IMR-90 (cell line): ENCODE measurements around the gene DAGLA. TPM values are rescaled to one million over a fixed set of nuclear protein-coding genes. Genes with fewer than 3 reads are reported as not detected.

ENCODE experiments used
- ATAC-seq: fragments of 200-7000 bp; cut with Tn5 transposase; 2 replicates; pipeline ENCODE4 v1.9.1; 2020; ENCODE audit warnings: low read depth, mild to moderate bottlenecking, moderate library complexity
- BruUV-seq: library from RNA; stranded (reverse); fragments of 400-500 nt; replicated peaks from 2 replicates; lab custom pipeline; 2021; lab: Mats Ljungman, UMichigan
- CTCF ChIA-PET: fragments of 300-600 bp; formaldehyde crosslinking; extraction: SDS; loops from one replicate; lab custom pipeline; 2021; ENCODE audit warnings: antibody characterized with exemption; lab: Yijun Ruan, JAX
- POLR2A ChIA-PET: fragments of 300-600 bp; sonication (Branson Sonifier 250); formaldehyde crosslinking; loops from one replicate; lab custom pipeline; 2022; ENCODE audit warnings: antibody characterized with exemption; ENCODE audit not compliant: unreplicated experiment; lab: Charles Lee
- DNase-seq: peaks from one replicate; pipeline ENCODE4 v3.0.0; 2013
- H2AFZ ChIP-seq: replicated peaks from 2 replicates; pipeline ENCODE3; 2013; ENCODE audit warnings: low read length, mild to moderate bottlenecking; ENCODE audit not compliant: poor library complexity
- H2AK5ac ChIP-seq: 2 replicates; pipeline ENCODE4 v1.6.1; 2013; ENCODE audit warnings: low read depth, low read length, inconsistent platforms
- H2AK9ac ChIP-seq: replicated peaks from 2 replicates; pipeline ENCODE3; 2013; ENCODE audit warnings: mild to moderate bottlenecking, low read depth, low read length, moderate library complexity; ENCODE audit not compliant: poor library complexity
- H2BK120ac ChIP-seq: 2 replicates; pipeline ENCODE4 v1.6.1; 2013; ENCODE audit warnings: low read depth, low read length, inconsistent platforms
- H2BK15ac ChIP-seq: 3 replicates; pipeline ENCODE4 v1.6.1; 2013; ENCODE audit warnings: low read depth, low read length, inconsistent platforms
- H2BK20ac ChIP-seq: 2 replicates; pipeline ENCODE4 v1.6.1; 2013; ENCODE audit warnings: low read depth, mild to moderate bottlenecking, inconsistent platforms, low read length, moderate library complexity
- H2BK5ac ChIP-seq: 2 replicates; pipeline ENCODE4 v1.6.1; 2013; ENCODE audit warnings: mild to moderate bottlenecking, low read depth, low read length, inconsistent platforms; ENCODE audit not compliant: poor library complexity, severe bottlenecking
- H3K14ac ChIP-seq: replicated peaks from 2 replicates; pipeline ENCODE4 v1.6.1; 2013; ENCODE audit warnings: low read depth, low read length, inconsistent platforms
- H3K18ac ChIP-seq: 2 replicates; pipeline ENCODE4 v1.6.1; 2013; ENCODE audit warnings: low read depth, low read length, control low read depth
- H3K23ac ChIP-seq: 2 replicates; pipeline ENCODE4 v1.6.1; 2013; ENCODE audit warnings: low read depth, low read length, inconsistent platforms
- H3K27ac ChIP-seq: 2 replicates; pipeline ENCODE4 v1.5.1; 2013; ENCODE audit warnings: mild to moderate bottlenecking, control low read depth, low read length; ENCODE audit not compliant: insufficient read depth
- H3K27me3 ChIP-seq: 2 replicates; pipeline ENCODE4 v1.6.1; 2013; ENCODE audit warnings: low read length; ENCODE audit not compliant: control insufficient read depth, insufficient read depth
- H3K36me3 ChIP-seq: 2 replicates; pipeline ENCODE4 v1.6.1; 2013; ENCODE audit warnings: low read length, mixed read lengths; ENCODE audit not compliant: control insufficient read depth, insufficient read depth
- H3K4ac ChIP-seq: 2 replicates; pipeline ENCODE4 v1.6.1; 2013; ENCODE audit warnings: low read depth, low read length, inconsistent platforms
- H3K4me1 ChIP-seq: 2 replicates; pipeline ENCODE4 v1.6.1; 2013; ENCODE audit warnings: low read length, mixed read lengths; ENCODE audit not compliant: control insufficient read depth, insufficient read depth
- H3K4me2 ChIP-seq: 2 replicates; pipeline ENCODE4 v1.6.1; 2013; ENCODE audit warnings: low read depth, mild to moderate bottlenecking, control low read depth, low read length, moderate library complexity
- H3K4me3 ChIP-seq: 2 replicates; pipeline ENCODE4 v1.5.1; 2013; ENCODE audit warnings: low read depth, mild to moderate bottlenecking, control low read depth, low read length, moderate library complexity; ENCODE audit not compliant: insufficient read depth
- H3K56ac ChIP-seq: 2 replicates; pipeline ENCODE4 v1.6.1; 2013; ENCODE audit warnings: low read length, inconsistent platforms; ENCODE audit not compliant: insufficient read depth; ENCODE audit errors: extremely low read depth
- H3K79me1 ChIP-seq, 2 experiments: 2 replicates each; pipeline ENCODE4 v1.6.1; 2013; ENCODE audit warnings: low read length in 2 of 2, inconsistent platforms in 1 of 2, low read depth in 1 of 2
- H3K9ac ChIP-seq: 2 replicates; pipeline ENCODE4 v1.6.1; 2013; ENCODE audit warnings: low read depth, low read length, control low read depth
- H3K9me1 ChIP-seq: 2 replicates; pipeline ENCODE4 v1.6.1; 2013; ENCODE audit warnings: low read length, inconsistent platforms; ENCODE audit not compliant: insufficient read depth
- H3K9me3 ChIP-seq: 2 replicates; pipeline ENCODE4 v1.6.1; 2013; ENCODE audit warnings: low read length; ENCODE audit not compliant: control insufficient read depth, insufficient read depth
- H4K20me1 ChIP-seq: 2 replicates; pipeline ENCODE4 v1.6.1; 2013; ENCODE audit warnings: low read length, inconsistent platforms; ENCODE audit not compliant: insufficient read depth
- H4K5ac ChIP-seq: 2 replicates; pipeline ENCODE4 v1.6.1; 2013; ENCODE audit warnings: mild to moderate bottlenecking, low read depth, low read length, control low read depth
- H4K8ac ChIP-seq, 2 experiments: 2 replicates each; pipeline ENCODE4 v1.6.1; 2013; ENCODE audit warnings: low read depth in 2 of 2, low read length in 2 of 2, control low read depth in 1 of 2, inconsistent platforms in 1 of 2
- H4K91ac ChIP-seq: 2 replicates; pipeline ENCODE4 v1.6.1; 2013; ENCODE audit warnings: low read depth, low read length, inconsistent platforms; ENCODE audit not compliant: insufficient read depth
- CHD1 ChIP-seq: IDR thresholded peaks from 2 replicates; pipeline ENCODE4 v1.6.1; 2012; ENCODE audit warnings: low read depth, low read length, improper control_type of control experiment
- MAFK ChIP-seq: IDR thresholded peaks from 2 replicates; pipeline ENCODE4 v1.6.1; 2012; ENCODE audit warnings: low read depth, low read length, improper control_type of control experiment
- RFX5 ChIP-seq: IDR thresholded peaks from 2 replicates; pipeline ENCODE4 v1.8.0; 2012; ENCODE audit warnings: low read depth, mild to moderate bottlenecking, low read length, moderate library complexity
- WGBS, 2 experiments: methylation state at CpG; one replicate each; pipeline versions ENCODE4 v1.1.5 to v1.1.7; 2013; ENCODE audit warnings: missing lambda C conversion rate in 2 of 2; ENCODE audit not compliant: insufficient read length in 1 of 2; ENCODE audit errors: extremely low coverage in 2 of 2; 5-methylcytosine and 5-hydroxymethylcytosine counted together
- dilution Hi-C: fragments of 300-500 bp; cut with HindIII; formaldehyde crosslinking; loops from one replicate; pipeline ENCODE4 v1.14.3; 2018; ENCODE audit warnings: low sequenced_read_pairs; ENCODE audit not compliant: unreplicated experiment
- in situ Hi-C: fragments of 300-500 bp; cut with MboI; formaldehyde crosslinking; loops from 3 replicates; pipeline ENCODE4 v1.14.3; 2019; ENCODE audit warnings: low sequenced_read_pairs, inconsistent platforms, mixed read lengths
- intact Hi-C: fragments of 100-400 bp; cut with micrococcal nuclease; formaldehyde crosslinking; loops from 2 replicates; pipeline ENCODE4 v1.10.0; 2022
- polyA plus RNA-seq, 3 experiments: library from polyadenylated mRNA; depleted of rRNA; stranded (reverse); fragments of >200 nt; gene quantifications; 2 replicates each; pipeline ENCODE4 v1.2.3, GENCODE V29; 2012; ENCODE audit warnings: low replicate concordance in 1 of 3
- total RNA-seq: library from RNA; depleted of rRNA; stranded (reverse); fragments of >200 nt; gene quantifications from 2 replicates; pipeline ENCODE4 v1.2.3, GENCODE V29; 2012

DAGLA gene
- total and polyA plus RNA-seq, 2 of the 4 experiments (the other 2 are of a cell fraction): 0.90 to 3.8 TPM

GRCh38 chr11:61720597-61720996, 40.4 kb downstream of the DAGLA start:
- no peak overlapping the region for H2BK15ac ChIP-seq
- 97% methylated on average over 19 of the region's 20 CpGs; no CpG with 5 or more reads in 1 of the 2 experiments for WGBS, 2 experiments
- no peak overlapping the region for H3K56ac ChIP-seq
- ChIA-PET POLR2A (no interaction called here), CTCF (no interaction called here)
- no peak overlapping the region for H4K5ac ChIP-seq
- intact Hi-C loops: no loop called here
- H3K27me3 ChIP-seq: peaks cover 6% of the 10 kb centered on the region; the same call in 1 of the 2 replicates
- H2AFZ ChIP-seq: no peak overlapping the region
- H2BK20ac ChIP-seq: no peak overlapping the region
- dilution Hi-C loops: no loop called here
- no peak overlapping the region for H3K27ac ChIP-seq
- no peak overlapping the region for H2AK9ac ChIP-seq
- H3K9me3 ChIP-seq: no peaks in the 10 kb centered on the region
- no peak overlapping the region for H3K4ac ChIP-seq
- no peak overlapping the region for H4K8ac ChIP-seq
- no peak overlapping the region for H2AK5ac ChIP-seq
- H3K4me2 ChIP-seq: no peak overlapping the region
- H2BK5ac ChIP-seq: no peak overlapping the region
- H3K14ac ChIP-seq: no peak overlapping the region
- DNase-seq (no peak), ATAC-seq (no peak)
- no peak overlapping the region for H3K9ac ChIP-seq
- H4K91ac ChIP-seq: no peak overlapping the region
- no peak overlapping the region for H3K18ac ChIP-seq
- H4K20me1 ChIP-seq: no peaks in the 10 kb centered on the region
- H3K4me3 ChIP-seq: no peak overlapping the region
- peaks cover 12% of the 10 kb centered on the region for H3K9me1 ChIP-seq
- H3K79me1 ChIP-seq: peaks cover 4 to 18% of the 10 kb centered on the region in 2 experiments; a peak in 2 of 4 replicates
- TF ChIP-seq RFX5 (no peak), CHD1 (no peak), MAFK (no peak)
- in situ Hi-C loops: no loop called here
- no TSS peak for BruUV-seq
- peaks cover 12% of the 10 kb centered on the region for H3K4me1 ChIP-seq
- H2BK120ac ChIP-seq: no peak overlapping the region
- H3K23ac ChIP-seq: no peak overlapping the region
- peaks cover 13% of the 10 kb centered on the region; the same call in 1 of the 2 replicates for H3K36me3 ChIP-seq
